Bronchial epithelial cell (primary cell): ENCODE data around the gene TFCP2L1. TPM values are rescaled to one million over a fixed set of nuclear protein-coding genes. Genes with fewer than 3 reads are reported as not detected.

Experiments
- DNase-seq: peaks from one replicate; pipeline ENCODE4 v3.0.0-alpha.2; 2010; ENCODE audit warnings: low read depth
- FAIRE-seq: peaks from 2 replicates; lab custom pipeline; 2011; peaks lifted over from hg19 to GRCh38; lab: Jason Lieb, UNC
- H3K27me3 ChIP-seq: 2 replicates; pipeline ENCODE4 v1.5.1; 2011; ENCODE audit warnings: low read length; ENCODE audit not compliant: control insufficient read depth, insufficient read depth
- H3K36me3 ChIP-seq: 2 replicates; pipeline ENCODE4 v1.5.1; 2011; ENCODE audit warnings: low read length; ENCODE audit not compliant: control insufficient read depth, insufficient read depth
- H3K4me3 ChIP-seq: 2 replicates; pipeline ENCODE4 v1.5.1; 2011; ENCODE audit warnings: mild to moderate bottlenecking, low read depth, low read length, control low read depth
- total RNA-seq: library from RNA; depleted of rRNA; stranded (reverse); fragments of >200 nt; gene quantifications from 2 replicates; pipeline ENCODE4 v1.2.1, GENCODE V29; 2014
- TF ChIP-seq, protein P1 (sequence below): IDR thresholded peaks from 2 replicates; pipeline ENCODE4 v1.5.1; 2011; ENCODE audit warnings: mild to moderate bottlenecking, moderate library complexity, low read length, control low read depth, inconsistent platforms; ENCODE audit not compliant: insufficient read depth, severe bottlenecking

Gene TFCP2L1
- total RNA-seq, 1 donor from 2014 or later, result 5.5 TPM

DNA sequence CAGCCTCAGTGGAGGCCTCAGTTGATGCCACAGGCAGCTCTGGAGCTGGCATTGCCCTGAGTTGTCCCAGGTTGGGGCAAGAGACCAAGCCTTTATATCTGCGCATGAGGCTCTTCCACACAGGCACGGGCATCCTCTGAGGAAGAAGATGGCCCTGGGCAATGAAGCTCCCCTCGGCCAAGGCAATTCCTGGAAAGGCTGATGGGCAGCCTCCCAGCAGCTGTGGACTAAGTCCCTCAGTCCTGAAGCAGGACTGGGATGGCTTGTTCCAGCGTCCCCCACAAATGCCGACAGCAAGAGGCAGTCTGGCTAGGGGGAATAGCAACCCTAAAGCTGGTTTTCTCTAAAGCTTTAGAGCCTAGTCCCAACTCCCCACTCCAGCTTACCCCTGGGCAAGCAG is 90.0 kb downstream of the TFCP2L1 start:
- H3K27me3 ChIP-seq, result no peaks in the 10 kb centered on the region
- FAIRE-seq (no peak), DNase-seq (no peak)
- no peaks in the 10 kb centered on the region for H3K36me3 ChIP-seq
- TF ChIP-seq, protein P1, sequence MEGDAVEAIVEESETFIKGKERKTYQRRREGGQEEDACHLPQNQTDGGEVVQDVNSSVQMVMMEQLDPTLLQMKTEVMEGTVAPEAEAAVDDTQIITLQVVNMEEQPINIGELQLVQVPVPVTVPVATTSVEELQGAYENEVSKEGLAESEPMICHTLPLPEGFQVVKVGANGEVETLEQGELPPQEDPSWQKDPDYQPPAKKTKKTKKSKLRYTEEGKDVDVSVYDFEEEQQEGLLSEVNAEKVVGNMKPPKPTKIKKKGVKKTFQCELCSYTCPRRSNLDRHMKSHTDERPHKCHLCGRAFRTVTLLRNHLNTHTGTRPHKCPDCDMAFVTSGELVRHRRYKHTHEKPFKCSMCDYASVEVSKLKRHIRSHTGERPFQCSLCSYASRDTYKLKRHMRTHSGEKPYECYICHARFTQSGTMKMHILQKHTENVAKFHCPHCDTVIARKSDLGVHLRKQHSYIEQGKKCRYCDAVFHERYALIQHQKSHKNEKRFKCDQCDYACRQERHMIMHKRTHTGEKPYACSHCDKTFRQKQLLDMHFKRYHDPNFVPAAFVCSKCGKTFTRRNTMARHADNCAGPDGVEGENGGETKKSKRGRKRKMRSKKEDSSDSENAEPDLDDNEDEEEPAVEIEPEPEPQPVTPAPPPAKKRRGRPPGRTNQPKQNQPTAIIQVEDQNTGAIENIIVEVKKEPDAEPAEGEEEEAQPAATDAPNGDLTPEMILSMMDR, result no peak
- H3K4me3 ChIP-seq, result no peak overlapping the region

DNA sequence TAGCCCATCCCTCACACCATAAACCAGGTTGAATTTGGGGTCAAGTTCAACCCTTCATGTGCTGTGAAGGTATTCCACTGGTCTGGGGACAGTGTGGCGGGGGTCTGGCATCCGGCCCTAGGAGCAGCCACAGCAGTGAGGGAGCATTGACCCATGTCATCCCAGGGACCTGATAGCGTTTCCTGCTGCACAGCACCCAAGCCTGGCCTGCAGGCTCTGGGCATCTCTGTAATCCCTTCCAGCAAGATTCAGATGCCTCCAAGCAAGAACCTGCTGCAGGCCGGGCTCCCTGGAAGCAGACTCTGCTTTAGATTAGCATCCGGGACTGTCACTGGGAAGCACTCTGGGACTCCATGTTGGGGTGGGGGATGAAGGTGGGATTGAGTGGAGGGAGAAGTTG is 90.4 kb downstream of the TFCP2L1 start:
- Histone ChIP-seq H3K36me3 (no peaks in the 10 kb centered on the region), H3K4me3 (no peak overlapping the region), H3K27me3 (no peaks in the 10 kb centered on the region)
- no peak for FAIRE-seq
- no peak for DNase-seq
- TF ChIP-seq, protein P1, result no peak

DNA sequence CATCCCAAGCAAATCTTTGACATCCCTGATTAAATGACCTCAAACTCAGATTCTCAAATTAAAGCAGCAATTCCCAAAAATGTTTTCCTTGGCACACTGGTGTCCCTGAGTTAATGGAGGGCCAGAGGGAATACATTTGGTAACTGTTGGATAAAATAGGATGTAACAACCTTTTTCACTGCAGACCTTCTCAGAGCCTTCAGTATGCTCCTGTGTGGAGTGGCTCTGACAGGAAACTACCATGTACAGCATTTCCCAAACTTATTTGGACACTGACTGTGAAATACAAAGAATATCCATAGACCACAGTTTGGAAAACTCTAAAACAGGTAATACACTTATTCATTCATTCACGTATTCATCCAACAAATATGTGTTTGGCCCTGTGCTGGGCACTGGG is 91.8 kb downstream of the TFCP2L1 start:
- no peak for DNase-seq
- H3K27me3 ChIP-seq, result no peaks in the 10 kb centered on the region
- H3K4me3 ChIP-seq, result no peak overlapping the region
- no peak for FAIRE-seq
- TF ChIP-seq, protein P1, result no peak
- no peaks in the 10 kb centered on the region for H3K36me3 ChIP-seq

DNA sequence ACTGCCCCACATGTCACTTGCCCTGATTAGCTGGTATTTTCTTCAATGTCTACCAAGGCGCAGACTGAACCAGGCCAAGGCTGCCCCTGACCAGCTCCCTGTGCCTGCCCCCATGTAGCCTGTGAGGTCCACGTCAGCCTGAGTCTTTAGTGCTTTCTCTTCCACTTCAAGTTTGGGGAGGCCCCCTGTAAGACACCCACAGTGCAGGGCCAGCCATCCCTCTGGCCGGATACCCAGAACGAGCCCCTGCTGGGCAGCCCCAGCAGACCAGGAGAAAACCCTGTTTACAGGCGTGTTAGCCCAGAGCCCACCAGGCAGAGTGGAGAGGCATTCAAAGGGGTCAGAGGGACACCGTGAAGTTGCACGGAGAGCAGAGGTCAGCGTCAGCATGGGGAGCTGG is 92.4 kb downstream of the TFCP2L1 start:
- DNase-seq, result no peak
- TF ChIP-seq, protein P1, result no peak
- Histone ChIP-seq H3K36me3 (no peaks in the 10 kb centered on the region), H3K4me3 (no peak overlapping the region), H3K27me3 (no peaks in the 10 kb centered on the region)
- FAIRE-seq, result peak; percentile 36

DNA sequence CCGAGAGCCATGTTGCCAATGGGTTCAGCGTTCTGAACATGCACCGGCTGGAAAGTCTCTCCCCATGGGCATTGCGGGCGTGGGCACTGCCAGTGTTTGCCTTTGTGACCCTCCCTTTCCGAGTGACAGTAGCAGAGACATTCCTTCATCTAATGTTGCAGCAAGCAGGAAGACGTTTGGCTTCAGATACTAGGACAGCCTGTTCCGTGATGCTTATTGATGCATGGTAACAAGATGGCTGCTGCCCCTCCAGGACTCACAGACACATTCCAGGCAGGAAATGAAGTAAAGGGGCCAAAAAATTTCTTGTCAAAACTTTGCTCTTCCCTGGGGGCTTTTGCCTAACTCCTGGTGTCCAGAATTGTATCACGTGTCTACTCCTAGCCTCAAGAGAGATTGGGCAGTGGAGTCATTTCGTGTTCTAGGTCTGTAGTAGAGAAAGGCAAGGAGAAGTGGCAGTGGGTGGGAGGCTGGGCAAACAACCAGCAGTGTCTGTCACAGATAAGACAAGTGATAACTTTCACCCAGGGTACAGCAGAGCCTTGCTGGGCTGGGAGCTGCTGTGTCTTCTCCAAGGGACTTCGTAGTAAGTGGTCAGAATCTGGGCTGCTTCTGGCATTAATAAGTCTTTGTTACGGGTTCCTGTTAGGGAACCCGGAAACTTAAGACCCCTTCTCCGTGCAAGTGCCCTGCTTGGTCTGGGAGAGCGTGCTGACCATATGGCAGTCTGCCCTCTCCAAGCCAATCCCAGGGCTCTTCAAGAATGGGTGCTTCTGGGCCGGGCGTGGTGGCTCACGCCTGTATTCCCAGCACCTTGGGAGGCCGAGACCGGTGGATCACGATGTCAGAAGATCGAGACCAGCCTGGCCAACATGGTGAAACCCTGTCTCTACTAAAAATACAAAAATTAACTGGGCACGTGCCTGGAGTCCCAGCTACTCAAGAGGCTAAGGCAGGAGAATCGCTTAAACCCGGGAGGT is 93.5 kb downstream of the TFCP2L1 start:
- TF ChIP-seq, protein P1, result no peak
- DNase-seq (no peak), FAIRE-seq (no peak)
- Histone ChIP-seq H3K36me3 (no peaks in the 10 kb centered on the region), H3K27me3 (no peaks in the 10 kb centered on the region), H3K4me3 (no peak overlapping the region)
